Ascending aorta (tissue), 2 donors: ENCODE results near the gene PLA2G2E. TPM values are rescaled to one million over a fixed set of nuclear protein-coding genes. Genes with fewer than 3 reads are reported as not detected.
"Not testable (repeated sequence)": the region's sequence is repeated elsewhere in the genome, so short reads cannot be mapped to it uniquely, and the experiment has no call there.

Experiments used
- DNase-seq, 2 donors: peaks; one replicate each; pipeline ENCODE4 v3.0.0-alpha.2; 2019; ENCODE audit warnings: low spot score in 2 of 2
- H3K27ac ChIP-seq, 2 donors: fragments of 200-600 bp; sonication (generic); one replicate each; pipeline ENCODE4 v1.5.1; 2016 to 2017; ENCODE audit warnings: mild to moderate bottlenecking in 1 of 2
- H3K27me3 ChIP-seq: fragments of 200-600 bp; sonication (generic); one replicate; pipeline ENCODE4 v1.5.1; 2017
- H3K36me3 ChIP-seq, 2 donors: fragments of 200-600 bp; sonication (generic); one replicate each; pipeline ENCODE4 v1.5.1; 2016
- H3K4me1 ChIP-seq, 2 donors: fragments of 200-600 bp; sonication (generic); one replicate each; pipeline ENCODE4 v1.5.1; 2016 to 2017; ENCODE audit warnings: mild to moderate bottlenecking in 1 of 2
- H3K4me3 ChIP-seq, 2 donors: fragments of 200-600 bp; sonication (generic); one replicate each; pipeline ENCODE4 v1.5.1; 2016 to 2017; ENCODE audit warnings: mild to moderate bottlenecking in 1 of 2
- H3K9me3 ChIP-seq, 2 donors: fragments of 200-600 bp; sonication (generic); one replicate each; pipeline ENCODE4 v1.5.1; 2016
- intact Hi-C: fragments of 100-400 bp; cut with DNase I; formaldehyde crosslinking; loops from one replicate; pipeline ENCODE4 v1.15.1; 2023
- total RNA-seq: library from RNA; depleted of rRNA; stranded (reverse); fragments of >200 nt; gene quantifications from one replicate; pipeline ENCODE4 v1.1.0, GENCODE V29; 2016
- TF ChIP-seq, protein P1 (sequence below), 3 experiments: fragments of 200-600 bp in 2 of 3; fragments of 450-650 bp in 1 of 3; sonication (generic) in 2 of 3; IDR thresholded peaks; one replicate each; pipeline ENCODE4 v1.5.1; 2016 to 2019; ENCODE audit warnings: antibody characterized with exemption in 3 of 3, mild to moderate bottlenecking in 1 of 3, moderate library complexity in 1 of 3

PLA2G2E gene
- total RNA-seq, 1 donor from 2014 or later, result not detected

DNA sequence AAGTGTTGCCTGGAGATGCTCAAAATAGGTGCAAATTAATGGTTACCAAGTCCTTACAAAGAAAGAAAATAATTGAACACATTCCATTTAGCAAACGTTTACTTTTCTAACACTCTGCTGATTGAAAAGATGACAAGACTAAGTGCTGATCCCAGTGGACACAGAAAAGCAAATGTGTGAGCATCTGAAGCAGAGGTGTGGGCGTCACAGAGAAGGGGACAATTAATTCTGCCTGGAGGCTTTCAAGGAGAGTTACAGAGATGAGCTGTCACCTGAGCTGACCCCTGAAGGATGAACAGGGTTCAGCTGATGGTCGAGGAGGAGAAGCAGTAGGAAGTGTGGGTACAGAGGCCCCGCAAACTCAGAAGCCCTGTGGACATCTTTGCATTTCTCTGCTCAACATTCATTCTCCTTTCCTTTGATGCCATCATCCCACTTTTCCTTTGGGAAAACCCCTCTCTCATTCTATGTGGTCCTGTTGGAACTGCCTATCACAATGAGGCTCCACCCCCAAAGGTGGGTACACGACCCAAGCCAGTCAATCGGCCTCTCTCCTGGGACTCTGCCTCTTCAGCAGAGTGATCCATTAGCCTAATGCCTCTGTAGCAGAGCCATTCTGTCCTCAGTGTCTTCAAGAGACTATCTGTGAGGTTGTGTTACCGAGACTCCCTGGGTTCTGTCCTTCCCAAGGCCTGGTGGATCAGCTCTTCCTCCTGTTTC, 17.2 kb upstream of the PLA2G2E start:
- intact Hi-C loops, result no loop called here
- H3K36me3 ChIP-seq, result no peaks in the 10 kb centered on the region

DNA sequence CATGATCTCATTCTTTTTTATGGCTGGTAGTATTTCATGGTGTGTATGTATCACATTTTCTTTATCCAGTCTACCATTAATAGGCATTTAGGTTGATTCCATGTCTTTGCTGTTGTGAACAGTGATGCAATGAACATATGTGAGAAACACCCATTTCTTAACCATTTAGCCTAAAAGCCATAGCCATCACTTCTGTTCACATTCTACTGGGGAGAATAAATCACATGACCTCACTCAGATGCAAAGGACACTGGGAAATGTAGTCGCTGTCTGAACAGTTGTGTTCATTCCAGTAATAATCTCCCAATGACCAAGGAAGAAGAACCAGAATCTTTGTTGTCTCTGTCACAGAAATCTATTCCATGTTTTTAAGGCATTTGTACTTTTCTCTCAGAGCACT, 15.1 kb upstream of the PLA2G2E start:
- Histone ChIP-seq H3K36me3 (no peaks in the 10 kb centered on the region), H3K4me1 (no peaks in the 10 kb centered on the region), H3K27me3 (no peaks in the 10 kb centered on the region), H3K9me3 (no peaks in the 10 kb centered on the region), H3K27ac (no peak overlapping the region), H3K4me3 (no peak overlapping the region)
- intact Hi-C loops, result no loop called here
- TF ChIP-seq, protein P1, sequence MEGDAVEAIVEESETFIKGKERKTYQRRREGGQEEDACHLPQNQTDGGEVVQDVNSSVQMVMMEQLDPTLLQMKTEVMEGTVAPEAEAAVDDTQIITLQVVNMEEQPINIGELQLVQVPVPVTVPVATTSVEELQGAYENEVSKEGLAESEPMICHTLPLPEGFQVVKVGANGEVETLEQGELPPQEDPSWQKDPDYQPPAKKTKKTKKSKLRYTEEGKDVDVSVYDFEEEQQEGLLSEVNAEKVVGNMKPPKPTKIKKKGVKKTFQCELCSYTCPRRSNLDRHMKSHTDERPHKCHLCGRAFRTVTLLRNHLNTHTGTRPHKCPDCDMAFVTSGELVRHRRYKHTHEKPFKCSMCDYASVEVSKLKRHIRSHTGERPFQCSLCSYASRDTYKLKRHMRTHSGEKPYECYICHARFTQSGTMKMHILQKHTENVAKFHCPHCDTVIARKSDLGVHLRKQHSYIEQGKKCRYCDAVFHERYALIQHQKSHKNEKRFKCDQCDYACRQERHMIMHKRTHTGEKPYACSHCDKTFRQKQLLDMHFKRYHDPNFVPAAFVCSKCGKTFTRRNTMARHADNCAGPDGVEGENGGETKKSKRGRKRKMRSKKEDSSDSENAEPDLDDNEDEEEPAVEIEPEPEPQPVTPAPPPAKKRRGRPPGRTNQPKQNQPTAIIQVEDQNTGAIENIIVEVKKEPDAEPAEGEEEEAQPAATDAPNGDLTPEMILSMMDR (IDR thresholded peaks at IDR 0.05), result no peak
- no peak for DNase-seq

More for the DNA sequence above, 17.2 kb upstream of the PLA2G2E start:
- Histone ChIP-seq H3K4me1 (no peaks in the 10 kb centered on the region), H3K27me3 (no peaks in the 10 kb centered on the region), H3K27ac (no peak overlapping the region), H3K9me3 (no peaks in the 10 kb centered on the region), H3K4me3 (no peak overlapping the region)
- TF ChIP-seq, protein P1 (IDR thresholded peaks at IDR 0.05), result no peak
- DNase-seq, result no peak

DNA sequence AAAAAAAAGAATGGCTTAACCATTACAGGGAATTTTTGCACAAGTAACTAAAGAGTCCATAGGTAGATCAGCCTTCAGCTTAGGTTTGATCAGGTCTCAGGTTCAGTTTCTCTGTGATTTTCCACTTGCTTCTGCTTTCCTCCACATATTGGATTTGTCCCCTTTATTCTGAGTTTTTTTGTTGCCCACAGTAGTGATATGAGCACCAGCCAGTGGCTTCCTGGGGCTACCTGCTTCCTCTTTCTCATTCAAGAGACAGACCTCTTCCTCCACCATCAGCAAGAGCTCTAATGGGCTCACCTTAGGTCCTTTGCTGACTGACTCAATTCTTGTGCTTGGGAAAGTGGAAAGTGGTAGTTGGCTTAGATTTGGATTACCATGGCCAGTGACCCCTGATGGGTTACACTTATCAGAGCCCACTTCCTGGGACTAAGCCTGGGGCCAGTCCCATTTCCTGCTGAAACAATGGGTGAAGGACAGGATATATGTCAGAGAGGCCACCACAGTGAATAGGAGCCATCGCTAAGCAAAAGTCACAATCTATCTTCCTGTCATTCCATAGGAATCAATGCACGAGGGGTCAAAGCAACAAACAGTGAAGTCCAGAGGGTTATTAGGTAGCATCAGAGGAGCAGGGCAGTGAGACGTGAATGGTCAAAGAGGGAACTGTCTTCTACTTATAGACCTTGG, 12.8 kb upstream of the PLA2G2E start:
- H3K9me3 ChIP-seq, result peaks cover 0 to 5% of the 10 kb centered on the region in 2 donors
- no peak overlapping the region for H3K27ac ChIP-seq
- TF ChIP-seq, protein P1 (IDR thresholded peaks at IDR 0.05), result no peak
- DNase-seq, result no peak
- no peaks in the 10 kb centered on the region for H3K36me3 ChIP-seq
- no peaks in the 10 kb centered on the region for H3K27me3 ChIP-seq
- H3K4me1 ChIP-seq, result no peaks in the 10 kb centered on the region
- H3K4me3 ChIP-seq, result no peak overlapping the region
- intact Hi-C loops, result no loop called here

DNA sequence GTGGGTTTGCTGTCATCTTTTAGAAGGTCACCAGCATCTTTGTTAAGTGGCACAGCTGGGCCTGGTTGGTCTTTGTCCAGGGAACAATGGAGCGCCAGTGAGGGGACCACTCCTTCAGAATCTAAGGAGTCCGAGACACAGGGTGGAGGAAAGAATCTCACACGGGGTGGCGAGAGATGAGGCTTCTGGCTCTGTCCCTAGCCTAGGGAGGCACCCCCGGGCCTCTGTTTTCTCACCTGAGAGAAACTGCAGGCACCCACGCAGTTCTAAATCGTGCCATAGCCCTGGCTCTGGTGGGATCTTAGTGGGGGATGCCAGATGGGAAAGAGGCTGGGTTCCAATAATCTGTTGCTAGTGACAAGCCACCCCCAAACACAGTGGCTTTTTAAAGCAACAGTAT, 10.9 kb upstream of the PLA2G2E start:
- intact Hi-C loops, result no loop called here
- no peak for DNase-seq
- no peak overlapping the region for H3K4me3 ChIP-seq
- no peaks in the 10 kb centered on the region for H3K36me3 ChIP-seq
- no peaks in the 10 kb centered on the region for H3K4me1 ChIP-seq
- TF ChIP-seq, protein P1 (IDR thresholded peaks at IDR 0.05), result no peak
- no peaks in the 10 kb centered on the region for H3K27me3 ChIP-seq
- H3K9me3 ChIP-seq, result peaks cover 0 to 5% of the 10 kb centered on the region in 2 donors
- no peak overlapping the region for H3K27ac ChIP-seq

- no peak for DNase-seq
- intact Hi-C loops, result no loop called here
- no peak overlapping the region for H3K27ac ChIP-seq
- peaks cover 0 to 5% of the 10 kb centered on the region in 2 donors for H3K9me3 ChIP-seq
- H3K4me3 ChIP-seq, result no peak overlapping the region
- no peaks in the 10 kb centered on the region for H3K27me3 ChIP-seq
- no peaks in the 10 kb centered on the region for H3K4me1 ChIP-seq
- TF ChIP-seq, protein P1 (IDR thresholded peaks at IDR 0.05), result no peak
- H3K36me3 ChIP-seq, result no peaks in the 10 kb centered on the region
Observed at GRCh38 chr1:19932866-19933265, 9.4 kb upstream of the PLA2G2E start.

GRCh38 chr1:19927130-19927421, 3.7 kb upstream of the PLA2G2E start:
- H3K36me3 ChIP-seq, H3K4me3 ChIP-seq, intact Hi-C loops, H3K4me1 ChIP-seq, H3K27ac ChIP-seq, DNase-seq, H3K27me3 ChIP-seq, H3K9me3 ChIP-seq: not testable (repeated sequence)
